Measurements from ENCODE around the gene TGIF2LY. TPM values are rescaled to one million over a fixed set of nuclear protein-coding genes. Genes with fewer than 3 reads are reported as not detected.
"Not testable (repeated sequence)": the region's sequence is repeated elsewhere in the genome, so short reads cannot be mapped to it uniquely, and the experiment has no call there.

Gene TGIF2LY
- not detected for total RNA-seq
- not detected for polyA plus RNA-seq
- long read RNA-seq, donor 1 = 0 reads
- long read RNA-seq, donor 2 = 0 reads

GRCh38 chrY:3578767-3579166 is at the start of gene TGIF2LY:
TSS of gene TGIF2LY (plus strand) at chrY:3579067. CDS start at chrY:3579245, 178 bp downstream.
- H3K4me3 ChIP-seq; intact Hi-C loops (cut with DNase I); ATAC-seq; DNase-seq; H3K27ac ChIP-seq; H3K27me3 ChIP-seq (ENCODE audit: insufficient read depth in 3 of 3, low read length in 2 of 3); H3K36me3 ChIP-seq (ENCODE audit: insufficient read depth in 1 of 2, low read depth in 1 of 2); H3K4me1 ChIP-seq; H3K9me3 ChIP-seq: not testable (repeated sequence)
- 79 to 83% methylated on average over 9 of the region's 9 CpGs; no CpG with 5 or more reads in 1 of the 3 donors for WGBS, 3 donors

Measured in psoas muscle (tissue), 8 donors.